ENCODE measurements around the gene KIAA1958. TPM values are rescaled to one million over a fixed set of nuclear protein-coding genes. Genes with fewer than 3 reads are reported as not detected.
A peak's percentile ranks its signal among the peaks of the same experiment; 100 is the strongest.

Gene KIAA1958
- total RNA-seq = 3.7 TPM

GRCh38 chr9:112486221-112487007 lies at the start of gene KIAA1958:
Gene KIAA1958 (plus strand): TSS chr9:112486827. CDS start chr9:112574081, 87,254 bp downstream.
- H3K27ac ChIP-seq (ENCODE audit: low read depth, low read length) = no peak within 1 kb of the TSS
- no peaks in the 10 kb centered on the region for H3K9me3 ChIP-seq (ENCODE audit: control insufficient read depth in 3 of 3, low read length in 3 of 3)
- peak within 1 kb of the TSS; percentile 65 to 84 (median 70) for H3K9ac ChIP-seq (ENCODE audit: low read depth in 1 of 3, low read length in 3 of 3)
- H3K4me3 ChIP-seq (ENCODE audit: low read length in 3 of 3) = peak within 1 kb of the TSS; percentile 76 to 91 (median 87)
- H3K27me3 ChIP-seq (ENCODE audit: control insufficient read depth in 3 of 3, insufficient read depth in 3 of 3, low read length in 3 of 3) = no peaks in the 10 kb centered on the region
- H3K36me3 ChIP-seq (ENCODE audit: control insufficient read depth in 3 of 3, insufficient read depth in 3 of 3, low read length in 3 of 3) = no peaks in the 10 kb centered on the region
- H3K4me1 ChIP-seq (ENCODE audit: control insufficient read depth in 3 of 3, insufficient read depth in 3 of 3, low read length in 3 of 3) = peaks cover 5 to 16% (median 9%) of the 10 kb centered on the region in 3 donors

DNA sequence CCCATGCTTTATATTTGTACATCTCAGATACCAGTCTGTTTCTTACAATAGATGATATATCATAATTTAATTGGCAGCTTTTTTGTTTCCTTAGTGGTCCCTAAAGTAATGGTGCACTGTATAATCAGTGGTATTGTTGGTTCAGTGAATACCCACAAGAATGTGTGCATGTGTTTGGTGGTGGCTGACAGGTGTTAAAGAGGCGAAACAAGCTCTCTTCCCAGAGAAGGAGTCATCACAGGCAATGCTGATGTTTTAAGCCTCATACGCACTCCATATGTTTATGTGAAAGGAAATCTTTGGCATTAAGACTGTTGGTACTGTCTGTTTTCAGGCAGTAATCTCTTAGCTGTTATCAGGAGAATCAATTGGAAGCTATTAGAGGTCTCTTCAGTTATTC lies 49.2 kb upstream of the KIAA1958 start:
- Histone ChIP-seq H3K9me3 (ENCODE audit: control insufficient read depth in 3 of 3, low read length in 3 of 3) (no peaks in the 10 kb centered on the region), H3K27me3 (ENCODE audit: control insufficient read depth in 3 of 3, insufficient read depth in 3 of 3, low read length in 3 of 3) (no peaks in the 10 kb centered on the region), H3K4me1 (ENCODE audit: control insufficient read depth in 3 of 3, insufficient read depth in 3 of 3, low read length in 3 of 3) (no peaks in the 10 kb centered on the region), H3K36me3 (ENCODE audit: control insufficient read depth in 3 of 3, insufficient read depth in 3 of 3, low read length in 3 of 3) (peaks cover 3 to 20% (median 4%) of the 10 kb centered on the region in 3 donors), H3K9ac (ENCODE audit: low read depth in 1 of 3, low read length in 3 of 3) (no peak overlapping the region), H3K4me3 (ENCODE audit: low read length in 3 of 3) (no peak overlapping the region), H3K27ac (ENCODE audit: low read depth, low read length) (no peak overlapping the region)

- Histone ChIP-seq H3K27ac (ENCODE audit: low read depth, low read length) (no peak overlapping the region), H3K36me3 (ENCODE audit: control insufficient read depth in 3 of 3, insufficient read depth in 3 of 3, low read length in 3 of 3) (peaks cover 0 to 21% (median 4%) of the 10 kb centered on the region in 3 donors), H3K4me3 (ENCODE audit: low read length in 3 of 3) (no peak overlapping the region), H3K9me3 (ENCODE audit: control insufficient read depth in 3 of 3, low read length in 3 of 3) (no peaks in the 10 kb centered on the region), H3K27me3 (ENCODE audit: control insufficient read depth in 3 of 3, insufficient read depth in 3 of 3, low read length in 3 of 3) (no peaks in the 10 kb centered on the region), H3K4me1 (ENCODE audit: control insufficient read depth in 3 of 3, insufficient read depth in 3 of 3, low read length in 3 of 3) (no peaks in the 10 kb centered on the region), H3K9ac (ENCODE audit: low read depth in 1 of 3, low read length in 3 of 3) (no peak overlapping the region)
Observed at GRCh38 chr9:112439171-112439570, 47.5 kb upstream of the KIAA1958 start.

DNA sequence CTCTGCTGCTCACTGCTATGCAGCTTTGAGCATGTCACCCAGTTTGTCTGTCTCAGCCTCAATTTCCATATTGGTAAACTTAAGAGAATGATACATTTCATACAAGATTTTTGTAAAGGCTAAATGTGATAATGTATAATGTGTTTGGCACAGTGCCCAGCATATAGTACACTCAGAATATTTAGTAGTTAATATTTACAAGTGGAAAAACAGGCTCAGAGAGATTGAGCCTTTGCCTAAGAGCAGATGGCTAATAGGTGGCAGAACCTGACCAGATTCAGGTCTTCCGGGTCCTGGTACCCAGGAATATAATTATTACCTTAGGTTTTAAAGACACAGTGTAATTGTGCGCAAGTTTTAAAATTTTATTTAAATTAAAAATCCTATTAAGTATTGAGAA lies 46.8 kb upstream of the KIAA1958 start:
- Histone ChIP-seq H3K4me1 (ENCODE audit: control insufficient read depth in 3 of 3, insufficient read depth in 3 of 3, low read length in 3 of 3) (no peaks in the 10 kb centered on the region), H3K27ac (ENCODE audit: low read depth, low read length) (no peak overlapping the region), H3K9me3 (ENCODE audit: control insufficient read depth in 3 of 3, low read length in 3 of 3) (no peaks in the 10 kb centered on the region), H3K36me3 (ENCODE audit: control insufficient read depth in 3 of 3, insufficient read depth in 3 of 3, low read length in 3 of 3) (peaks cover 0 to 21% (median 4%) of the 10 kb centered on the region in 3 donors), H3K4me3 (ENCODE audit: low read length in 3 of 3) (no peak overlapping the region), H3K9ac (ENCODE audit: low read depth in 1 of 3, low read length in 3 of 3) (no peak overlapping the region), H3K27me3 (ENCODE audit: control insufficient read depth in 3 of 3, insufficient read depth in 3 of 3, low read length in 3 of 3) (no peaks in the 10 kb centered on the region)

- no peaks in the 10 kb centered on the region for H3K9me3 ChIP-seq (ENCODE audit: control insufficient read depth in 3 of 3, low read length in 3 of 3)
- no peak overlapping the region for H3K9ac ChIP-seq (ENCODE audit: low read depth in 1 of 3, low read length in 3 of 3)
- H3K4me1 ChIP-seq (ENCODE audit: control insufficient read depth in 3 of 3, insufficient read depth in 3 of 3, low read length in 3 of 3) = peaks cover 0 to 5% (median 0%) of the 10 kb centered on the region in 3 donors
- H3K36me3 ChIP-seq (ENCODE audit: control insufficient read depth in 3 of 3, insufficient read depth in 3 of 3, low read length in 3 of 3) = peaks cover 0 to 23% (median 8%) of the 10 kb centered on the region in 3 donors
- no peak overlapping the region for H3K4me3 ChIP-seq (ENCODE audit: low read length in 3 of 3)
- H3K27ac ChIP-seq (ENCODE audit: low read depth, low read length) = no peak overlapping the region
- H3K27me3 ChIP-seq (ENCODE audit: control insufficient read depth in 3 of 3, insufficient read depth in 3 of 3, low read length in 3 of 3) = no peaks in the 10 kb centered on the region
Observed at GRCh38 chr9:112443200-112443599, 43.4 kb upstream of the KIAA1958 start.

DNA sequence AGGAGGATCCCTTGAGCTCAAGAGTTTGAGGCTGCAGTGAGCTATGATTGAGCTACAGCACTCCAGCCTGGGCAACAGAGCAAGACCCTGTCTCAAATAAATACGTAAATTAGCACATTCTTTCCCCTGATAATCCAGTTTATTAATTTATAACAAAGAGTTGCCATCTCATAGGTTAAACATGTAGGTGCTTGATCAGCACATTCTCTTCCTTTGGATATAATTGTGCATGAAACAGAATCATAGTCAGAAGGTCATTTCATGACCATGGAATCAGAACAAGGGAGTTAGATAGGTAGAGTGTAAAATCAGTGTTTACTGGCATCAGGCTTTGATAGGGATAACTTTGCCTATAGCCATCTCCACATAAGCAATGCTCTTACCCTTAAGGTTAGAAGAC lies 43.0 kb upstream of the KIAA1958 start:
- Histone ChIP-seq H3K27me3 (ENCODE audit: control insufficient read depth in 3 of 3, insufficient read depth in 3 of 3, low read length in 3 of 3) (no peaks in the 10 kb centered on the region), H3K27ac (ENCODE audit: low read depth, low read length) (no peak overlapping the region), H3K36me3 (ENCODE audit: control insufficient read depth in 3 of 3, insufficient read depth in 3 of 3, low read length in 3 of 3) (peaks cover 0 to 21% (median 8%) of the 10 kb centered on the region in 3 donors), H3K9ac (ENCODE audit: low read depth in 1 of 3, low read length in 3 of 3) (no peak overlapping the region), H3K9me3 (ENCODE audit: control insufficient read depth in 3 of 3, low read length in 3 of 3) (no peaks in the 10 kb centered on the region), H3K4me3 (ENCODE audit: low read length in 3 of 3) (no peak overlapping the region), H3K4me1 (ENCODE audit: control insufficient read depth in 3 of 3, insufficient read depth in 3 of 3, low read length in 3 of 3) (peaks cover 0 to 5% (median 0%) of the 10 kb centered on the region in 3 donors)

- no peak overlapping the region for H3K4me3 ChIP-seq (ENCODE audit: low read length in 3 of 3)
- H3K9ac ChIP-seq (ENCODE audit: low read depth in 1 of 3, low read length in 3 of 3) = no peak overlapping the region
- no peak overlapping the region for H3K27ac ChIP-seq (ENCODE audit: low read depth, low read length)
- H3K36me3 ChIP-seq (ENCODE audit: control insufficient read depth in 3 of 3, insufficient read depth in 3 of 3, low read length in 3 of 3) = peaks cover 0 to 12% (median 8%) of the 10 kb centered on the region in 3 donors
- no peaks in the 10 kb centered on the region for H3K27me3 ChIP-seq (ENCODE audit: control insufficient read depth in 3 of 3, insufficient read depth in 3 of 3, low read length in 3 of 3)
- H3K9me3 ChIP-seq (ENCODE audit: control insufficient read depth in 3 of 3, low read length in 3 of 3) = no peaks in the 10 kb centered on the region
- peaks cover 0 to 5% (median 0%) of the 10 kb centered on the region in 3 donors for H3K4me1 ChIP-seq (ENCODE audit: control insufficient read depth in 3 of 3, insufficient read depth in 3 of 3, low read length in 3 of 3)
Observed at GRCh38 chr9:112445196-112445595, 41.4 kb upstream of the KIAA1958 start.

DNA sequence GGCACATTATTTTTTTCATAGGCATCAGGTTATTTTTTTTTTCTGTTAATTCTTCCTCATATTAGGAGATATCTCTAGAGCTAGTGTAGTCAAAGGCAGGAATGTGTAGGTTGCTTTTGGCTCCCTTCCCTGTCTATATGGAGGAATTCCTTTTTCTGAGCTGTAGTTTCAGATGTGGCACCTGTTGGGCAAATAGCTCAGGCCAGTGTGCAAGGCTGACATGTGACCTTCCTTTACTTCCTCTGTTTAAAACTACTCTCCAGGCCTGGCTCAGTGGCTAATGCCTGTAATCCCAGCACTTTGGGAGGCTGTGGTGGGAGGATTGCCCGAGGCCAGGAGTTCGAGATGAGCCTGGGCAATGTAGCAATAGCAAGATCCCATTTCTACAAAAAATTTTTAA lies 40.5 kb upstream of the KIAA1958 start:
- peaks cover 0 to 11% (median 6%) of the 10 kb centered on the region in 3 donors for H3K36me3 ChIP-seq (ENCODE audit: control insufficient read depth in 3 of 3, insufficient read depth in 3 of 3, low read length in 3 of 3)
- H3K4me1 ChIP-seq (ENCODE audit: control insufficient read depth in 3 of 3, insufficient read depth in 3 of 3, low read length in 3 of 3) = peaks cover 0 to 5% (median 0%) of the 10 kb centered on the region in 3 donors
- H3K27ac ChIP-seq (ENCODE audit: low read depth, low read length) = no peak overlapping the region
- no peak overlapping the region for H3K4me3 ChIP-seq (ENCODE audit: low read length in 3 of 3)
- no peaks in the 10 kb centered on the region for H3K9me3 ChIP-seq (ENCODE audit: control insufficient read depth in 3 of 3, low read length in 3 of 3)
- no peaks in the 10 kb centered on the region for H3K27me3 ChIP-seq (ENCODE audit: control insufficient read depth in 3 of 3, insufficient read depth in 3 of 3, low read length in 3 of 3)
- H3K9ac ChIP-seq (ENCODE audit: low read depth in 1 of 3, low read length in 3 of 3) = no peak overlapping the region

DNA sequence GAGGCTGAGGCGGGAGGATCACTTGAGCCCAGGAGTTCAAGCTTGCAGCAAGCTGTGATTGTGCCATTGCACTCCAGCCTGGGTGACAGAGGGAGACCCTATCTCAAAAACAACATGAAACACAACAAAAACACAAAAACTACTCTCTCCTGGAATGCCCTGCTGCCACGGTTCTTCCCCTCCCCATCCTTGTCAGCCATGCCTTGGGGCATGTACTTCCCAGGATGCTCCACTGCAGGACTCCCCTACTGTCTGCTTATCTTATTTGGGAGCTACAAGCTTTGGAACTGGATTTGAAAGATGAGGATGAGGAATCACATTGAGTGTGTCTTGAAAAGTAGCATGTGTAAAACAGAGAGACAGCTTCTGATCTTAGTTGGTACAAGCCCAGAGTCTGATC lies 40.1 kb upstream of the KIAA1958 start:
- H3K4me1 ChIP-seq (ENCODE audit: control insufficient read depth in 3 of 3, insufficient read depth in 3 of 3, low read length in 3 of 3) = peaks cover 0 to 5% (median 0%) of the 10 kb centered on the region in 3 donors
- H3K27me3 ChIP-seq (ENCODE audit: control insufficient read depth in 3 of 3, insufficient read depth in 3 of 3, low read length in 3 of 3) = no peaks in the 10 kb centered on the region
- peaks cover 0 to 9% (median 4%) of the 10 kb centered on the region in 3 donors for H3K36me3 ChIP-seq (ENCODE audit: control insufficient read depth in 3 of 3, insufficient read depth in 3 of 3, low read length in 3 of 3)

DNA sequence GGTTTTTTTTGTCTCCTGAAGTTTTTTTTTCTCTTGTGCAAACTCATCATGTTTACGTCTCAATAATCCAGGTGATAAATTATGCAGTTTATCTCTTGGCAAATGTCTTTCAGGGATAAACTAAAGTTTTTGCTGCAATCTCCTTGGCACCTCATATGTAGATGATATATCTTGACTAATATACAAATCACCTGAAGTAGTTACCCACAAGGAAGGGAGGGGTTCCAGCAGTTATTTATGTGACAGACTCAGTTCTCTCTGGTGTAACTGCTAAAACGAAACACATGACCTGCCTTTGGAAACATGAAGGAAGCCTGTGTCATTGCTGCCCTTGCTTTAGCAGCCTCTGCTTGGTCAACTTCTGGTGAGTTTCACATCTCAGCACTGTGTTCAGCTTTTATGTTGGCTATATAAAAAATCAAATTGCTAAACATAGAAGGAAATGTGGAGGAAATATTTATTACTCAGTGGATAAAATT lies 39.3 kb upstream of the KIAA1958 start:
- H3K9ac ChIP-seq (ENCODE audit: low read depth in 1 of 3, low read length in 3 of 3) = peak overlapping the region in 1 of 3 donors; percentile 34
- H3K9me3 ChIP-seq (ENCODE audit: control insufficient read depth in 3 of 3, low read length in 3 of 3) = no peaks in the 10 kb centered on the region
- no peak overlapping the region for H3K4me3 ChIP-seq (ENCODE audit: low read length in 3 of 3)
- no peaks in the 10 kb centered on the region for H3K27me3 ChIP-seq (ENCODE audit: control insufficient read depth in 3 of 3, insufficient read depth in 3 of 3, low read length in 3 of 3)
- peaks cover 0 to 6% (median 5%) of the 10 kb centered on the region in 3 donors for H3K36me3 ChIP-seq (ENCODE audit: control insufficient read depth in 3 of 3, insufficient read depth in 3 of 3, low read length in 3 of 3)
- H3K4me1 ChIP-seq (ENCODE audit: control insufficient read depth in 3 of 3, insufficient read depth in 3 of 3, low read length in 3 of 3) = peaks cover 0 to 5% (median 0%) of the 10 kb centered on the region in 3 donors
- H3K27ac ChIP-seq (ENCODE audit: low read depth, low read length) = peak overlapping the region; percentile 39

More for the DNA sequence above, 40.1 kb upstream of the KIAA1958 start:
- Histone ChIP-seq H3K4me3 (ENCODE audit: low read length in 3 of 3) (no peak overlapping the region), H3K9me3 (ENCODE audit: control insufficient read depth in 3 of 3, low read length in 3 of 3) (no peaks in the 10 kb centered on the region), H3K27ac (ENCODE audit: low read depth, low read length) (no peak overlapping the region), H3K9ac (ENCODE audit: low read depth in 1 of 3, low read length in 3 of 3) (no peak overlapping the region)

Measured in skeletal muscle tissue (tissue), 4 donors.